Esophagus muscularis mucosa (tissue), 4 donors: ENCODE results near the gene STK24. TPM values are rescaled to one million over a fixed set of nuclear protein-coding genes. Genes with fewer than 3 reads are reported as not detected.

Experiments
- DNase-seq: peaks from one replicate; pipeline ENCODE4 v3.0.0-alpha.2; 2017; ENCODE audit errors: extremely low spot score
- H3K27ac ChIP-seq, 4 donors: fragments of 200-600 bp; sonication (generic); replicated peaks in 1 of 4; 1 replicate in 3 of 4; 2 replicates in 1 of 4; pipeline ENCODE4 v1.5.1; 2016 to 2019; ENCODE audit warnings: mild to moderate bottlenecking in 1 of 4
- H3K27me3 ChIP-seq, 4 donors: fragments of 200-600 bp; sonication (generic); one replicate each; pipeline versions ENCODE4 v1.5.1 to v1.6.0; 2016 to 2019
- H3K36me3 ChIP-seq, 4 donors: fragments of 200-600 bp; sonication (generic); one replicate each; pipeline ENCODE4 v1.5.1; 2016 to 2019
- H3K4me1 ChIP-seq, 4 donors: fragments of 200-600 bp; sonication (generic); one replicate each; pipeline ENCODE4 v1.5.1; 2016 to 2019
- H3K4me3 ChIP-seq, 4 donors: fragments of 200-600 bp; sonication (generic); 1 replicate in 2 of 4; 2 replicates in 2 of 4; pipeline ENCODE4 v1.5.1; 2016 to 2019; ENCODE audit warnings: mild to moderate bottlenecking in 4 of 4, moderate library complexity in 1 of 4
- H3K9me3 ChIP-seq, 4 donors: fragments of 200-600 bp; sonication (generic); 1 replicate in 3 of 4; 2 replicates in 1 of 4; pipeline ENCODE4 v1.5.1; 2016 to 2019
- EP300 ChIP-seq: sonication (generic); formaldehyde crosslinking; IDR thresholded peaks from one replicate; pipeline ENCODE4 v1.6.1; 2017; ENCODE audit warnings: antibody characterized with exemption
- POLR2A ChIP-seq: fragments of 450-650 bp; IDR thresholded peaks from one replicate; pipeline ENCODE4 v1.6.1; 2017; ENCODE audit warnings: antibody characterized with exemption, moderate library complexity, mild to moderate bottlenecking, low read depth
- POLR2AphosphoS5 ChIP-seq, 2 donors: sonication (generic); formaldehyde crosslinking; IDR thresholded peaks; one replicate each; pipeline ENCODE4 v1.6.1; 2017; ENCODE audit warnings: antibody characterized with exemption in 2 of 2
- WGBS: methylation state at CpG from one replicate; pipeline ENCODE4 v1.1.5; 2018; 5-methylcytosine and 5-hydroxymethylcytosine counted together
- intact Hi-C: fragments of 100-400 bp; cut with DNase I; formaldehyde crosslinking; loops from one replicate; pipeline ENCODE4 v1.15.1; 2023
- total RNA-seq, 4 donors: library from RNA; depleted of rRNA; stranded (reverse); fragments of >200 nt; gene quantifications; one replicate each; pipeline versions ENCODE4 v1.1.0 to v1.2.1, GENCODE V29; 2016
- TF ChIP-seq, protein P1 (sequence below), 3 experiments: fragments of 200-600 bp in 2 of 3; fragments of 450-650 bp in 1 of 3; sonication (generic) in 2 of 3; IDR thresholded peaks; one replicate each; pipeline ENCODE4 v1.5.1; 2017 to 2019; ENCODE audit warnings: antibody characterized with exemption in 3 of 3, mild to moderate bottlenecking in 2 of 3, moderate library complexity in 1 of 3

The STK24 gene
- total RNA-seq, 4 donors from 2014 or later: 61.9 to 108 (median 96.7) TPM

DNA sequence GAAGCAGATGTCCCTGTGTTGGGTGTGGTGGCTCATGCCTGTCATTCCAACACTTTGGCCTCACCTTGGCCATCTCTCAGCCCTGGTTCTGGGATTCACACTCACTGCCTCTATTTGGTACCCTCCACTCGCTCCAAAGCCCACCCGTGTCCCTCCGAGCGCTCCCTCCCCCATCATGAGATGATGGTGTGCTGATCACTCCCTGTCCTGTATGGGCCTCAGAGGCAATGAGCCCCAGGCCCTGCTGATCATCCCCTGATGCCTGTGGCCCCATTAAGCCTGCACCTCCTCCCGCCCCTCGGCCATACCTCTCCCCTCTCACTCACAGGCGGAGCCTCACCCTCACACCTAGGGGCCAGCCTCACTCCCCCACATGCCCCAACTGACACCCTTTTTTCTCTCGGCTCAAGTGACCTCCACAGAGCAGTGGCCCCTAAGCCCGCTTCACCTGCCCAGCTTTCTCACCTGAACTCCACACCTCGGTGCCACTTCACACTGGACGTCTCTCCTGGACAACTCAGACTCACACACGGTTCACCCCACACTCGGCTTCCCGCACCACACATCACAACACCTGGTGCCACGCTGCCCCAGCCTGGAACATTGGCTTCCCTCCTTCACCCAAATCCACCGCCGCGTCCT is 114.5 kb downstream of the STK24 start:
- TF ChIP-seq POLR2AphosphoS5 (IDR thresholded peaks at IDR 0.05) (no peak), EP300 (no peak), POLR2A (no peak)
- TF ChIP-seq, protein P1, sequence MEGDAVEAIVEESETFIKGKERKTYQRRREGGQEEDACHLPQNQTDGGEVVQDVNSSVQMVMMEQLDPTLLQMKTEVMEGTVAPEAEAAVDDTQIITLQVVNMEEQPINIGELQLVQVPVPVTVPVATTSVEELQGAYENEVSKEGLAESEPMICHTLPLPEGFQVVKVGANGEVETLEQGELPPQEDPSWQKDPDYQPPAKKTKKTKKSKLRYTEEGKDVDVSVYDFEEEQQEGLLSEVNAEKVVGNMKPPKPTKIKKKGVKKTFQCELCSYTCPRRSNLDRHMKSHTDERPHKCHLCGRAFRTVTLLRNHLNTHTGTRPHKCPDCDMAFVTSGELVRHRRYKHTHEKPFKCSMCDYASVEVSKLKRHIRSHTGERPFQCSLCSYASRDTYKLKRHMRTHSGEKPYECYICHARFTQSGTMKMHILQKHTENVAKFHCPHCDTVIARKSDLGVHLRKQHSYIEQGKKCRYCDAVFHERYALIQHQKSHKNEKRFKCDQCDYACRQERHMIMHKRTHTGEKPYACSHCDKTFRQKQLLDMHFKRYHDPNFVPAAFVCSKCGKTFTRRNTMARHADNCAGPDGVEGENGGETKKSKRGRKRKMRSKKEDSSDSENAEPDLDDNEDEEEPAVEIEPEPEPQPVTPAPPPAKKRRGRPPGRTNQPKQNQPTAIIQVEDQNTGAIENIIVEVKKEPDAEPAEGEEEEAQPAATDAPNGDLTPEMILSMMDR (IDR thresholded peaks at IDR 0.05): no peak
- no peak overlapping the region for H3K4me3 ChIP-seq
- H3K36me3 ChIP-seq: peaks cover 11 to 78% (median 60%) of the 10 kb centered on the region in 4 donors
- H3K4me1 ChIP-seq: peaks cover 28 to 48% (median 36%) of the 10 kb centered on the region in 4 donors
- intact Hi-C loops: no loop called here
- H3K27ac ChIP-seq: no peak overlapping the region
- no peak for DNase-seq
- 91% methylated on average over 18 of the region's 18 CpGs for WGBS
- H3K9me3 ChIP-seq: no peaks in the 10 kb centered on the region
- no peaks in the 10 kb centered on the region for H3K27me3 ChIP-seq

DNA sequence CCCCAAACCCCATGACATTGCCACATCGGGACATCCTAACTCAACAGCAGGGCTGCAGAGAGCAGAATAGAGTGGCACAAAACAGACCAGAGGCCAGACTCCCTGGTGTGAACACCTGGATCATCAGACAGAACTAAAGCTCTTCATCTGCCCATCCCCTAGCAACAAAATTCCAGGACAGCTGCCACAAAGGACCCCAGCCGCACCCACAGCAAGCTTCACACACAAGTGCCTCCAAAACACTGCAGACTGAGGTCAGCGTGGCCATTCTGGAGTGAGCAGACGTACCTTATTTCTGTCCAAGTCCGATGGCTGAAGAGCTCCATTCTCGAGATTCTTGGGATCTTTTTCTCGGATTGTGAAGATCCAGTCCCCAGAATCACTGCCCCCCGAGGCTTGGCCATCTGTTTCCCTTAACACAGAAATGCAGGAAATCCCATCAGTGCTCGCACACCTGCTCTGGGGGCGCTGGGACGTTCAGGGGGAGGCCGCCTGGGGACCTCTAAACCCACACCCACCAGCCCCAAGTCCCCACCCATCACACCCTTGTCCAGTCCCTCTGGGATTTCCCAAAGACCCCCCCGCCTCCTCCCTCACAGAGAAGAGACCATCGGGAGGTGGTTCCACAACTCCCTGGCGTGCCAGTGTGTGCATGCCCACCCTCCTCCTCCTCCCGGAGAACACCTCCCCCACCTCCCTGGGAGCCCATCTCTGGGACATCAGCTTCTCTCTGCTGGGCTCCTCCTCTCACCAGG is 115.2 kb downstream of the STK24 start:
- no peaks in the 10 kb centered on the region for H3K9me3 ChIP-seq
- H3K27me3 ChIP-seq: no peaks in the 10 kb centered on the region
- no peak overlapping the region for H3K4me3 ChIP-seq
- H3K4me1 ChIP-seq: peaks cover 22 to 42% (median 32%) of the 10 kb centered on the region in 4 donors
- DNase-seq: no peak
- 85% methylated on average over 15 of the region's 16 CpGs for WGBS
- H3K36me3 ChIP-seq: peaks cover 14 to 85% (median 66%) of the 10 kb centered on the region in 4 donors
- intact Hi-C loops: no loop called here
- H3K27ac ChIP-seq: no peak overlapping the region
- TF ChIP-seq EP300: no peak
- no peak for TF ChIP-seq POLR2AphosphoS5 (IDR thresholded peaks at IDR 0.05)
- TF ChIP-seq, protein P1 (IDR thresholded peaks at IDR 0.05): no peak
- TF ChIP-seq POLR2A: no peak

GRCh38 chr13:98460516-98460915 is 116.4 kb downstream of the STK24 start:
- intact Hi-C loops: no loop called here
- Histone ChIP-seq H3K36me3 (peaks cover 19 to 89% (median 70%) of the 10 kb centered on the region in 4 donors), H3K27ac (no peak overlapping the region), H3K27me3 (no peaks in the 10 kb centered on the region), H3K4me3 (no peak overlapping the region), H3K9me3 (no peaks in the 10 kb centered on the region), H3K4me1 (peaks cover 18 to 42% (median 34%) of the 10 kb centered on the region in 4 donors)
- 85% methylated on average over 13 of the region's 13 CpGs for WGBS
- TF ChIP-seq POLR2A (no peak), EP300 (no peak), POLR2AphosphoS5 (IDR thresholded peaks at IDR 0.05) (no peak)
- TF ChIP-seq, protein P1 (IDR thresholded peaks at IDR 0.05): no peak
- no peak for DNase-seq

DNA sequence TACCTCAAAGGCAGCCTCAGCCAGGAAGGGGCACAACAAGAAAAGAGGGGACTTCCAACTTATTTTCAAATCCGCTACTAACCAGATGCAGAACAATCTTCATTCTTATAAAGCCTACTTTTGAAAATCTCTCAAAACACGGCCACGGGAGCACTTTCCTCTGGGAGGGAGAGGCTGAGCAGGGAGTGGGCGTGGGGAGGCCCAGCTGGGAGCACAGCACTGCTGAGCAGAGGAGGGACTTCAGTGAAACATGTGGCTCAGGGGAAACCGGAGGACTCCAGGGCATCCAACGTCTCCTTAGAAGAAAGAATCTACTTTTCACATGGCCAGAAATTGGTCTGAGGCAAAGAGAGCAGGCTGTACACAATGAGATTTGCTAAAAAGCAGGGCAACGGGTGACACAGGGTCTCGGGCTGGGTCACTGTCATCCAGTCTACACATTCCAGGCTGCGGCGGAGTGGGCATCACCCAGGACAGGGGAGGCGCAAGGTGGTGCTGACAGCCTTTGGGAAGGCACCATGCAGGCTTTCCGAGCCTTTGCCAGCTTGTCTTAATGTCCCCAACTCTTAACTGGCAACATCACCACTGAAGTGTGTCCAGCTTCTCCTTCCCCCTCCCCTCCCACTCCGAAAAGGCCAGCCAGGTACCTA is 117.1 kb downstream of the STK24 start:
- H3K27ac ChIP-seq: peak overlapping the region in 2 of 4 donors; percentile 1 to 16
- no peak overlapping the region for H3K4me3 ChIP-seq
- no peaks in the 10 kb centered on the region for H3K27me3 ChIP-seq
- TF ChIP-seq, protein P1 (IDR thresholded peaks at IDR 0.05): no peak
- no peak for TF ChIP-seq POLR2A
- no peak for TF ChIP-seq EP300
- no peak for TF ChIP-seq POLR2AphosphoS5 (IDR thresholded peaks at IDR 0.05)
- intact Hi-C loops: no loop called here
- no peak for DNase-seq
- H3K4me1 ChIP-seq: peaks cover 19 to 45% (median 35%) of the 10 kb centered on the region in 4 donors
- H3K36me3 ChIP-seq: peaks cover 19 to 82% (median 67%) of the 10 kb centered on the region in 4 donors
- WGBS: 90% methylated on average over 13 of the region's 13 CpGs
- no peaks in the 10 kb centered on the region for H3K9me3 ChIP-seq
